HepG2 (cell line): ENCODE data around the gene RBM6. TPM values are rescaled to one million over a fixed set of nuclear protein-coding genes. Genes with fewer than 3 reads are reported as not detected.
A peak's percentile ranks its signal among the peaks of the same experiment; 100 is the strongest.

Source experiments
- ATAC-seq: fragments of 200-7000 bp; cut with Tn5 transposase; 3 replicates; pipeline ENCODE4 v1.9.1; 2020; ENCODE audit warnings: mild to moderate bottlenecking, moderate library complexity
- BruUV-seq: library from RNA; stranded (reverse); fragments of 400-500 nt; replicated peaks from 2 replicates; lab custom pipeline; 2021; lab: Mats Ljungman, UMichigan
- CTCF ChIA-PET: fragments of 300-600 bp; formaldehyde crosslinking; extraction: SDS; loops from one replicate; lab custom pipeline; 2021; ENCODE audit warnings: low total read pairs, inconsistent platforms, low intra/inter-chr PET ratio; lab: Yijun Ruan, JAX
- POLR2A ChIA-PET: fragments of 350-600 bp; sonication (Branson Sonifier 250); formaldehyde crosslinking; loops from one replicate; lab custom pipeline; 2020; ENCODE audit warnings: antibody characterized with exemption, inconsistent platforms; lab: Yijun Ruan, JAX
- DNase-seq: peaks from one replicate; pipeline ENCODE4 v3.0.0-alpha.2; 2015; ENCODE audit warnings: low spot score
- FAIRE-seq: peaks from 3 replicates; lab custom pipeline; 2011; peaks lifted over from hg19 to GRCh38; lab: Jason Lieb, UNC
- H2AFZ ChIP-seq: one replicate; pipeline ENCODE4 v1.6.1; 2011; ENCODE audit warnings: low read length, inconsistent platforms
- H3K27ac ChIP-seq: fragments of 300-600 bp; 3 replicates; pipeline ENCODE4 v1.8.0; 2011; ENCODE audit warnings: mixed run types, mild to moderate bottlenecking, mixed read lengths, low read length, inconsistent platforms; ENCODE audit not compliant: insufficient read depth; ENCODE audit errors: extremely low read length
- H3K27me3 ChIP-seq, 2 experiments: fragments of 200-600 bp in 1 of 2; 2 replicates in 1 of 2; 3 replicates in 1 of 2; pipeline versions ENCODE4 v1.6.0 to v1.8.0; 2011; ENCODE audit warnings: low read length in 2 of 2, mild to moderate bottlenecking in 2 of 2, moderate library complexity in 2 of 2, inconsistent platforms in 1 of 2; ENCODE audit not compliant: insufficient read depth in 2 of 2, control insufficient read depth in 1 of 2
- H3K36me3 ChIP-seq, 2 experiments: fragments of 200-600 bp in 1 of 2; replicated peaks in 1 of 2; 2 replicates in 1 of 2; 3 replicates in 1 of 2; pipeline versions ENCODE4 v1.5.1 to v1.8.0; 2011; ENCODE audit warnings: low read length in 2 of 2, inconsistent platforms in 1 of 2; ENCODE audit not compliant: insufficient read depth in 2 of 2, control insufficient read depth in 1 of 2
- H3K4me1 ChIP-seq: 2 replicates; pipeline ENCODE4 v1.5.1; 2012; ENCODE audit warnings: low read length, inconsistent platforms; ENCODE audit not compliant: insufficient read depth
- H3K4me2 ChIP-seq: 2 replicates; pipeline ENCODE4 v1.6.0; 2011; ENCODE audit warnings: low read depth, low read length, inconsistent platforms
- H3K4me3 ChIP-seq, 3 experiments: fragments of 200-600 bp in 1 of 3; sonication (generic), shearing (Covaris generic) in 1 of 3; replicated peaks in 1 of 3; 2 replicates each; pipeline ENCODE4 v1.5.1; 2011 to 2016; ENCODE audit warnings: low read length in 3 of 3, inconsistent platforms in 2 of 3, low read depth in 2 of 3, mild to moderate bottlenecking in 2 of 3, control low read depth in 1 of 3, mixed read lengths in 1 of 3; ENCODE audit not compliant: insufficient read depth in 1 of 3
- H3K79me2 ChIP-seq: one replicate; pipeline ENCODE4 v1.6.1; 2011; ENCODE audit warnings: low read length, inconsistent platforms; ENCODE audit not compliant: insufficient read depth
- H3K9ac ChIP-seq: 2 replicates; pipeline ENCODE4 v1.6.0; 2011; ENCODE audit warnings: mild to moderate bottlenecking, low read depth, low read length, inconsistent platforms; ENCODE audit not compliant: insufficient read depth
- H3K9me3 ChIP-seq: 2 replicates; pipeline ENCODE4 v1.5.1; 2012; ENCODE audit warnings: mild to moderate bottlenecking, low read length
- H4K20me1 ChIP-seq: 2 replicates; pipeline ENCODE4 v1.6.0; 2011; ENCODE audit warnings: inconsistent platforms, mild to moderate bottlenecking, low read length, moderate library complexity; ENCODE audit not compliant: insufficient read depth
- ARHGAP35 ChIP-seq: sonication (generic); formaldehyde crosslinking; IDR thresholded peaks from 2 replicates; pipeline ENCODE4 v1.9.0; 2022; ENCODE audit warnings: mild to moderate bottlenecking, inconsistent platforms, moderate library complexity, missing genetic modification reagents, borderline replicate concordance
- ATF5 ChIP-seq: sonication (generic); formaldehyde crosslinking; IDR thresholded peaks from 2 replicates; pipeline ENCODE4 v1.4.0; 2020; ENCODE audit warnings: mild to moderate bottlenecking, low read depth, missing genetic modification reagents
- ATRX ChIP-seq: sonication (generic); formaldehyde crosslinking; IDR thresholded peaks from 2 replicates; pipeline ENCODE4 v1.4.0; 2020; ENCODE audit warnings: missing genetic modification reagents, borderline replicate concordance
- HOMEZ ChIP-seq: IDR thresholded peaks from 2 replicates; pipeline ENCODE4 v1.6.1; 2016; ENCODE audit warnings: low read depth
- MXD4 ChIP-seq: IDR thresholded peaks from 2 replicates; pipeline ENCODE4 v1.6.1; 2016; ENCODE audit warnings: mild to moderate bottlenecking, missing biosample characterization, missing genetic modification reagents
- RBM22 ChIP-seq: fragments of 200-400 bp; formaldehyde crosslinking; optimal IDR thresholded peaks from 2 replicates; pipeline ENCODE3; 2017; ENCODE audit warnings: mild to moderate bottlenecking, low read length, moderate library complexity
- SAFB2 ChIP-seq: sonication (generic); formaldehyde crosslinking; IDR thresholded peaks from 2 replicates; pipeline ENCODE4 v1.5.1; 2020; ENCODE audit warnings: missing genetic modification reagents, low read depth, mild to moderate bottlenecking, borderline replicate concordance
- TCF7L2 ChIP-seq: IDR thresholded peaks from 2 replicates; pipeline ENCODE4 v1.6.1; 2011; ENCODE audit warnings: mild to moderate bottlenecking, low read depth, low read length, moderate library complexity
- ZHX1 ChIP-seq: sonication (generic); formaldehyde crosslinking; IDR thresholded peaks from 2 replicates; pipeline ENCODE4 v1.8.1; 2022; ENCODE audit warnings: low read depth, mild to moderate bottlenecking, missing genetic modification reagents
- ZNF121 ChIP-seq: sonication (generic); formaldehyde crosslinking; IDR thresholded peaks from 2 replicates; pipeline ENCODE4 v1.5.0; 2020; ENCODE audit warnings: mild to moderate bottlenecking, missing genetic modification reagents
- ZNF607 ChIP-seq: sonication (generic); formaldehyde crosslinking; IDR thresholded peaks from 2 replicates; pipeline ENCODE4 v1.5.1; 2020; ENCODE audit warnings: missing genetic modification reagents, mild to moderate bottlenecking, borderline replicate concordance
- ZNF773 ChIP-seq: sonication (generic); formaldehyde crosslinking; IDR thresholded peaks from 2 replicates; pipeline ENCODE4 v1.4.0; 2020; ENCODE audit warnings: missing genetic modification reagents, borderline replicate concordance
- WGBS: methylation state at CpG from one replicate; pipeline ENCODE4 v1.1.6; 2017; ENCODE audit warnings: low lambda C conversion rate; 5-methylcytosine and 5-hydroxymethylcytosine counted together
- in situ Hi-C: cut with HindIII; loops from 2 replicates; pipeline ENCODE4 v1.10.0; 2017; ENCODE audit warnings: low pct_unique_long_range_greater_than_20kb; ENCODE audit not compliant: extremely low pct_ligation_motif_present
- intact Hi-C: fragments of 100-400 bp; cut with micrococcal nuclease; formaldehyde crosslinking; loops from one replicate; pipeline ENCODE4 v1.10.0; 2022; ENCODE audit not compliant: unreplicated experiment
- polyA plus RNA-seq, 8 experiments: library from polyadenylated mRNA; depleted of rRNA in 3 of 8; stranded (reverse) in 7 of 8; unstranded in 1 of 8; fragments of >200 nt; fragmentation: Illumina TruSeq in 4 of 8; extraction: Trizol in 4 of 8; gene quantifications; 2 replicates each; pipeline versions ENCODE4 v1.2.1 to v1.2.3, GENCODE V29; 2011 to 2016; ENCODE audit warnings: low read depth in 4 of 8, missing spikeins in 1 of 8, mixed read lengths in 1 of 8; ENCODE audit not compliant: insufficient read depth in 1 of 8
- total RNA-seq, 5 experiments: library from RNA; depleted of rRNA; stranded (reverse); fragments of >200 nt; fragmentation: Illumina TruSeq; extraction: Trizol; gene quantifications; 2 replicates each; pipeline ENCODE4 v1.2.3, GENCODE V29; 2016; ENCODE audit warnings: low read depth in 1 of 5

Gene RBM6
- total and polyA plus RNA-seq, 2 of the 13 experiments (the other 11 are each of a cell fraction or from before 2014, with no cell fraction given), result 72.7 to 86.1 TPM

GRCh38 chr3:49967291-49967690 lies 27.3 kb downstream of the RBM6 start (continued):
- TF ChIP-seq ZNF607 (CRISPR knock-in tag) (no peak), ATRX (CRISPR knock-in tag) (no peak)
- TF ChIP-seq, all 625 proteins: peak for 0

GRCh38 chr3:49968346-49968745 lies 28.4 kb downstream of the RBM6 start:
- ATAC-seq (no peak), FAIRE-seq (no peak)
- CTCF ChIA-PET, result no interaction called here
- Histone ChIP-seq H3K79me2 (peaks cover 18% of the 10 kb centered on the region), H3K9ac (no peak overlapping the region), H2AFZ (no peak overlapping the region)
- in situ Hi-C loops, result no loop called here
- TF ChIP-seq RBM22, result peak; percentile 44
- TF ChIP-seq MXD4 (CRISPR knock-in tag), result no peak
- TF ChIP-seq, all 625 proteins: peak for 1
- Histone ChIP-seq H3K9me3 (no peaks in the 10 kb centered on the region), H4K20me1 (peaks cover 9% of the 10 kb centered on the region; the same call in 1 of the 2 replicates), H3K4me1 (peaks cover 32% of the 10 kb centered on the region), H3K27ac (no peak overlapping the region), H3K4me2 (no peak overlapping the region), H3K4me3 (no peak overlapping the region), H3K36me3 (peaks cover 9 to 39% of the 10 kb centered on the region in 2 experiments; a peak in 4 of 5 replicates), H3K27me3 (no peaks in the 10 kb centered on the region)
- intact Hi-C loops, result no loop called here
- 95% methylated on average over 5 of the region's 8 CpGs for WGBS
- POLR2A ChIA-PET, result no interaction called here
- no peak for DNase-seq
- no TSS peak for BruUV-seq

- H2AFZ ChIP-seq, result no peak overlapping the region
- FAIRE-seq (no peak), DNase-seq (peak; percentile 21), ATAC-seq (peak; percentile 63)
- ChIA-PET CTCF (no interaction called here), POLR2A (no interaction called here)
- peaks cover 20% of the 10 kb centered on the region for H3K4me1 ChIP-seq
- H3K27me3 ChIP-seq, result no peaks in the 10 kb centered on the region
- H3K9me3 ChIP-seq, result no peaks in the 10 kb centered on the region
- BruUV-seq, result no TSS peak
- no peak overlapping the region for H3K9ac ChIP-seq
- H3K4me3 ChIP-seq, result no peak overlapping the region
- peaks cover 4% of the 10 kb centered on the region for H3K79me2 ChIP-seq
- in situ Hi-C loops (no loop called here), intact Hi-C loops (no loop called here)
- no peaks in the 10 kb centered on the region for H4K20me1 ChIP-seq
- H3K27ac ChIP-seq, result no peak overlapping the region
- no peak overlapping the region for H3K4me2 ChIP-seq
- peaks cover 15 to 41% of the 10 kb centered on the region in 2 experiments; a peak in 4 of 5 replicates for H3K36me3 ChIP-seq
- WGBS, result 72% methylated on average over 10 of the region's 10 CpGs
- TF ChIP-seq ATF5 (CRISPR knock-in tag) (no peak), ZHX1 (CRISPR knock-in tag) (peak; percentile 42; the same call in 1 of the 2 replicates), ZNF773 (CRISPR knock-in tag) (no peak), ARHGAP35 (CRISPR knock-in tag) (no peak), HOMEZ (CRISPR knock-in tag) (no peak), SAFB2 (CRISPR knock-in tag) (no peak), TCF7L2 (no peak), ZNF121 (CRISPR knock-in tag) (peak; percentile 79)
Observed at GRCh38 chr3:49972656-49973055, 32.7 kb downstream of the RBM6 start.
